ENCODE measurements around the gene TTYH1.
"Not testable (repeated sequence)": the region's sequence is repeated elsewhere in the genome, so short reads cannot be mapped to it uniquely, and the experiment has no call there.

Gene TTYH1

GRCh38 chr19:54439174-54439851 is 24.0 kb downstream of the TTYH1 start:
- peak; percentile 89 for DNase-seq (ENCODE audit: low read depth, low spot score)

- DNase-seq (ENCODE audit: low read depth, low spot score) = no peak
These were observed 25.4 kb downstream of the TTYH1 start for GRCh38 chr19:54440641-54441040.

- no peak for DNase-seq (ENCODE audit: low read depth, low spot score)
These were observed 29.5 kb downstream of the TTYH1 start for GRCh38 chr19:54444737-54445136.

- DNase-seq (ENCODE audit: low read depth, low spot score) = not testable (repeated sequence)
These were observed 31.1 kb downstream of the TTYH1 start for GRCh38 chr19:54446349-54446748.

- peak; percentile 78 for DNase-seq (ENCODE audit: low read depth, low spot score)
These were observed 32.9 kb downstream of the TTYH1 start for GRCh38 chr19:54448040-54448773.

- peak; percentile 98 for DNase-seq (ENCODE audit: low read depth, low spot score)
These were observed 33.8 kb downstream of the TTYH1 start, which contains the start of gene LENG8 for GRCh38 chr19:54448774-54449700. Gene LENG8, plus strand, starts transcription at chr19:54449199. Its CDS starts 2,146 bp downstream, at chr19:54451345.

- no peak for DNase-seq (ENCODE audit: low read depth, low spot score)
These were observed 34.4 kb downstream of the TTYH1 start for GRCh38 chr19:54449701-54450069.

GRCh38 chr19:54451331-54451871 is 36.1 kb downstream of the TTYH1 start:
- no peak for DNase-seq (ENCODE audit: low read depth, low spot score)

- no peak for DNase-seq (ENCODE audit: low read depth, low spot score)
These were observed 36.7 kb downstream of the TTYH1 start for GRCh38 chr19:54451997-54452396.

GRCh38 chr19:54452626-54453025 is 37.4 kb downstream of the TTYH1 start:
- DNase-seq (ENCODE audit: low read depth, low spot score) = no peak

- DNase-seq (ENCODE audit: low read depth, low spot score) = no peak
These were observed 38.9 kb downstream of the TTYH1 start for GRCh38 chr19:54453921-54454780.

- DNase-seq (ENCODE audit: low read depth, low spot score) = no peak
These were observed 39.8 kb downstream of the TTYH1 start for GRCh38 chr19:54454781-54455675.

GRCh38 chr19:54455786-54456422 is 40.6 kb downstream of the TTYH1 start:
- DNase-seq (ENCODE audit: low read depth, low spot score) = no peak

- no peak for DNase-seq (ENCODE audit: low read depth, low spot score)
These were observed 41.4 kb downstream of the TTYH1 start for GRCh38 chr19:54456423-54457373.

GRCh38 chr19:54457773-54458647 is 42.7 kb downstream of the TTYH1 start:
- no peak for DNase-seq (ENCODE audit: low read depth, low spot score)

- no peak for DNase-seq (ENCODE audit: low read depth, low spot score)
These were observed 43.5 kb downstream of the TTYH1 start for GRCh38 chr19:54458648-54459281.
